Measurements from ENCODE around the gene FCN3.

Gene FCN3

DNA sequence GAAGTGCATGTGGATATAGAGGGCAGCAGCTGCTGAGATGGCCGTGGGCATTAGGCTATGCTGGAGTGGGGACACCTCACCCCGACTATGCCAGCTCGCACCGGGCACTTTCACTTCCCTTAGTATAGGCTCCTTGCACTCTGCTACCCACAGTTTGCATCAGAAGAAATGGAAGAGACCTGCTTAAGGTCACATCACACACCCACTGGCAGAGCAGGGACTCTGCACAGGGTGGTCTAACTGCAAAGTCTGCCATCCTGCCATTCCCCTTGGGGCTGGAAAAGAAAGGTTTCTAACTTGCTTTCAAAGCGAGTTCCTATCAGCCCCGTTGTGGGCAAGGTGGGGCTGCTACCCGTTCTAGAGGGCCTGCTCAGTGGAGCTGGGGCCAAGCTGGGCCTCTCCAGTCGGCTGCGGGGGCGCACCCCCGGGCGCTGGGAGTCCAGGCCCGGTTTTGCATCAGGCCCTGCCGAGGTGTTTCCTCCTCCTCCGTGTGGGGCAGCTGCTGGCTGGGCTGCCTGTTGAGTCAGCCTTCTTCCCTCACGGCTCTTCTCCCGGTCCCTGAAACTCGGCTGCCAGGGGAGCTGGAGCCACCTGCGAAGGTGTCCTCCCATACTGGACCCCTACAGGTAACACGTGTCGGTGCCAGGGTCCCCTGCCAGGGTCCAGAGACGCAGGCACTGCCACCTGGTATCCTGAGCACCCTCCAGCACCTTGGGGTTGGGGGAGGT, 32.9 kb downstream of the FCN3 start, which contains the start of gene SYTL1:
Gene SYTL1 (plus strand): TSS at position 498 of the 728 bp plus-strand sequence. CDS start 3,313 bp downstream, outside the sequence.
- DNase-seq (ENCODE audit: low spot score): no peak

- DNase-seq (ENCODE audit: low spot score): no peak
Measured at GRCh38 chr1:27339213-27339612, 35.4 kb downstream of the FCN3 start.

- DNase-seq (ENCODE audit: low spot score): no peak
Measured at GRCh38 chr1:27338751-27339150, 35.9 kb downstream of the FCN3 start.

GRCh38 chr1:27336756-27337155, 37.9 kb downstream of the FCN3 start:
- DNase-seq (ENCODE audit: low spot score): no peak

DNA sequence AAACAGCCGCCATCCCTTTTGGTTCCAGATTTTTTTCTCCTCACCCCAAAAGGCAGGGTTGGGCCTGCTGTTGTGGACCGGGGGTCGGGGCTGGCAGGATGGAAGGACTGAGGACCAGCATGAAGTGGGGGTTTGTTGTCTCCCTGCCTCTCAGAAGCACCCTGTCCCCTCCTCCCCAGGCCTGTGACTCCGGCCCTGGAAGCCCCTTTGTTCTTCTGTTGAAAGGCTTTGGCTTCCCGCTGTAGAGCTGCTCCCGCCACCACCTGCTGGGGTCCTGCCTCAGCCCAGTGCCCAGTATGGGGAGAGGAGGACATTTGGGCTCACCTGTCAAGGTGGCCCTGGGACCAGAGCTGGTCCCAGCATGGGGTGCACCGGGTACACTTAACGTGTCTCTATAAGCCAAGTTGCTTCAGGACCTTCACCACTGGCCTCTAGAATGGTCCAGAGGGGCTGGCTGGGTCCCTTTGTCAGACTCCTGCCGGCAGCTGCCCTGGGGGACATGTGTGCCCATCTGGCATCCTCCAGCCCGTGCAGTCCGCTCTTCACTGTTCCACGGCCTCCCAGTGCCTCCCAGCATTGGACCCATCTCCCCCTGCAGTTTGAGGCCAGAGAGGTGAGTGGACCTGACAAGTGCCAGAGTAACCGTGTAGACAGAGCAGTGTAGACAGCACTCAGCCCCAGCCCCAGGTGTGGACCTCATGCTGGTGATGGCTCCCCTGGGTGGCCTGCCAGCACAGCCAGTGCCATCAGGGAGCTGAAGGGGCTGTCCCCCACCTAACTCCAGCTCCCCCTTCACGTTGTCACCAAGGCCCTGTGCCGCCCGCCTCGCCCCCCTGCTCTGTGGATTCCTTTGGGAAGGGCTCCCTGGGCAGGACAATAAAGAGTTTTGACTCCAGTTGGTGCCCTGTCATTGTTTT, 38.9 kb downstream of the FCN3 start:
- no peak for DNase-seq (ENCODE audit: low spot score)

DNA sequence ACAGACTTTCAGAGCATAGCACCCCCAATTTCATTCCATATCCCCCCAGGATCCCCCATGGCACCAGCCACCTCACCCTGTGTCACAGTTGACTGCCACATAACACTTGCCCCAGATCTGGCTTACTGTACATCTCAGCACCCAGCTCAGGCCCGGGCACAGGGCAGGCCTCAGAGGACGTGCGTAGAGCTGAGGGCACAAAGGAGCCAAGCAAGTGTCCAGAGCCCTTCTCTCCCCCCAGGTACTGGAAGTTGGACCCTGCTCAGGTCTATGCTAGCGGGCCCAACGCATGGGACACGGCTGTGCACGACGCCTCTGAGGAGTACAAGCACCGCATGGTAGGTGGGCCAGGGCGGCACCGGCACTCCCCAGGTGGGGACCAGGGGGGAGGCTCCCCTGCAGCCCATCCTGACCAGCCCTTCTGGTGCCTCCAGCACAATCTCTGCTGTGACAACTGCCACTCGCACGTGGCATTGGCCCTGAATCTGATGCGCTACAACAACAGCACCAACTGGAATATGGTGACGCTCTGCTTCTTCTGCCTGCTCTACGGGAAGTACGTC, 40.8 kb downstream of the FCN3 start:
- no peak for DNase-seq (ENCODE audit: low spot score)

GRCh38 chr1:27332536-27333281, 41.9 kb downstream of the FCN3 start:
- DNase-seq (ENCODE audit: low spot score): peak; percentile 55

- no peak for DNase-seq (ENCODE audit: low spot score)
Measured at GRCh38 chr1:27331922-27332321, 42.7 kb downstream of the FCN3 start.

- no peak for DNase-seq (ENCODE audit: low spot score)
Measured at GRCh38 chr1:27331426-27331825, 43.2 kb downstream of the FCN3 start.

- no peak for DNase-seq (ENCODE audit: low spot score)
Measured at GRCh38 chr1:27330786-27331185, 43.8 kb downstream of the FCN3 start.

DNA sequence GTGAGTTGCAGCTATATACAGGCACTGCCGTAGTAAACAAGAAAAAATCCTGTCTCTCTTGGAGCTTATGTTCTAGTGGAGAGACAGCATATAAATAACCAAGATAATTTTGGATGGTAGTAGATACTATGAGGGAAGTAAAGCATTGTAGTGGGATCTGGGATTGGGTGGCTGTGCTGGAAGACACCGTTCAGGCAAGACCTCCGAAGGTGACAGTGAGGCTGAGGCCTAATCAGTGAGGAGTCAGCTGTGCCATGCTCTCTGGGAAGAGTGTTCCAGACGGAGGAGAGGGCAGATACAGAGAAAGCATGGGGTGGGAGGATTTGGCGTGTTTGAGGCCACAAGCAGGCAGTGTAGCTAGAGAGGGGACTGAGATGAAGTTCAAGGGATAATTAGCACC, 46.7 kb downstream of the FCN3 start:
- DNase-seq (ENCODE audit: low spot score): no peak

DNA sequence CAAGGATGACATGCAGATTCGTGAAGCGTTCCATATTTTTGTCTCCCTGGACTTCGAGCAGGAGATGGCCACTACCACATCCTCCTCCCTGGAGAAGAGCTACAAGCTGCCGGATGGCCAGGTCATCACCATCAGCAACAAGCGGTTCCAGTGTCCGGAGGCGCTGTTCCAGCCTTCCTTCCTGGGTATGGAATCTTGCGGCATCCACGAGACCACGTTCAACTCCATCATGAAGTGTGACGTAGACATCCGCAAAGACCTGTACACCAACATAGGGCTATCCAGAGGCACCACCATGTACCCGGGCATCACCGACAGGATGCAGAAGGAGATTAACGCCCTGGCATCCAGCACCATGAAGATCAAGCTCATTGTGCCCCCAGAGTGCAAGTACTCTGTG, 49.3 kb downstream of the FCN3 start:
- DNase-seq (ENCODE audit: low spot score): no peak

- DNase-seq (ENCODE audit: low spot score): no peak
Measured at GRCh38 chr1:27322569-27323240, 51.9 kb downstream of the FCN3 start.

- peak; percentile 95 for DNase-seq (ENCODE audit: low spot score)
Measured at GRCh38 chr1:27321813-27322568, 52.6 kb downstream of the FCN3 start, which contains the start of gene TMEM222. Gene TMEM222 (plus strand): TSS chr1:27322163. CDS start chr1:27322198, 35 bp downstream.
